Loucy (cell line): ENCODE measurements around the gene ZKSCAN3.

Experiments used
- H2AFZ ChIP-seq: fragments of 200-600 bp; sonication (generic); 2 replicates; pipeline ENCODE4 v1.6.0; 2016; ENCODE audit warnings: antibody characterized with exemption, mild to moderate bottlenecking, low read length, moderate library complexity
- H3F3A ChIP-seq: fragments of 200-600 bp; 2 replicates; pipeline ENCODE4 v1.6.0; 2016; ENCODE audit warnings: antibody characterized with exemption, low read depth, mild to moderate bottlenecking
- H3K27me3 ChIP-seq: fragments of 200-600 bp; sonication (generic); 2 replicates; pipeline ENCODE4 v1.6.1; 2014; ENCODE audit warnings: low read length, mild to moderate bottlenecking; ENCODE audit not compliant: insufficient read depth, poor library complexity, severe bottlenecking
- H3K36me3 ChIP-seq: fragments of 200-600 bp; sonication (generic); 2 replicates; pipeline ENCODE4 v1.6.1; 2016; ENCODE audit warnings: low read length; ENCODE audit not compliant: insufficient read depth
- H3K4me1 ChIP-seq: fragments of 200-600 bp; sonication (generic); 2 replicates; pipeline ENCODE4 v1.5.1; 2014; ENCODE audit warnings: low read length, mild to moderate bottlenecking; ENCODE audit not compliant: insufficient read depth, poor library complexity, severe bottlenecking
- H3K4me2 ChIP-seq: fragments of 200-600 bp; sonication (generic); 2 replicates; pipeline ENCODE4 v1.6.0; 2014; ENCODE audit warnings: antibody characterized with exemption, low read length, low read depth, mild to moderate bottlenecking; ENCODE audit not compliant: poor library complexity, severe bottlenecking
- H3K4me3 ChIP-seq: fragments of 200-600 bp; sonication (generic); 2 replicates; pipeline ENCODE4 v1.5.1; 2014; ENCODE audit warnings: low read length, mild to moderate bottlenecking, mixed read lengths; ENCODE audit not compliant: poor library complexity, severe bottlenecking
- H3K79me2 ChIP-seq: fragments of 200-600 bp; sonication (generic); 2 replicates; pipeline ENCODE4 v1.6.1; 2014; ENCODE audit warnings: low read length; ENCODE audit not compliant: insufficient read depth
- H3K9ac ChIP-seq: fragments of 200-600 bp; sonication (generic); 2 replicates; pipeline ENCODE4 v1.6.0; 2014; ENCODE audit warnings: mild to moderate bottlenecking, low read depth, low read length, moderate library complexity; ENCODE audit not compliant: poor library complexity, severe bottlenecking
- H3K9me2 ChIP-seq: fragments of 200-600 bp; sonication (generic); replicated peaks from 2 replicates; pipeline ENCODE4 v1.6.1; 2016; ENCODE audit warnings: low read depth, low read length, mixed read lengths
- H3K9me3 ChIP-seq: fragments of 200-600 bp; sonication (generic); 2 replicates; pipeline ENCODE4 v1.6.1; 2014; ENCODE audit warnings: mild to moderate bottlenecking, antibody characterized with exemption, low read length, low read depth; ENCODE audit not compliant: insufficient read depth
- H4K20me1 ChIP-seq: fragments of 200-600 bp; sonication (generic); 2 replicates; pipeline ENCODE4 v1.6.0; 2014; ENCODE audit warnings: antibody characterized with exemption, low read length, mild to moderate bottlenecking; ENCODE audit not compliant: insufficient read depth, poor library complexity, severe bottlenecking
- EZH2phosphoT487 ChIP-seq: fragments of 200-600 bp; IDR thresholded peaks from 2 replicates; pipeline ENCODE4 v1.6.1; 2018; ENCODE audit warnings: antibody characterized with exemption, mild to moderate bottlenecking, moderate library complexity, borderline replicate concordance
- TF ChIP-seq, protein P1 (sequence below): fragments of 200-600 bp; sonication (generic); conservative IDR thresholded peaks from 2 replicates; pipeline ENCODE4 v1.5.1; 2014; ENCODE audit warnings: mild to moderate bottlenecking, antibody characterized with exemption, low read length

Gene ZKSCAN3

GRCh38 chr6:28322661-28323060 is 27.1 kb upstream of the ZKSCAN3 start:
- Histone ChIP-seq H3K79me2 (no peaks in the 10 kb centered on the region), H3K9ac (no peak overlapping the region), H2AFZ (no peak overlapping the region), H4K20me1 (no peaks in the 10 kb centered on the region), H3K27me3 (peaks cover 4% of the 10 kb centered on the region), H3K9me3 (peaks cover 19% of the 10 kb centered on the region; the same call in 1 of the 2 replicates), H3K36me3 (0 out of 2 replicates have a peak, but pooled peaks cover 7% of the 10 kb centered on the region), H3K4me1 (no peaks in the 10 kb centered on the region), H3K9me2 (no peaks in the 10 kb centered on the region), H3K4me2 (no peak overlapping the region), H3K4me3 (no peak overlapping the region), H3F3A (no peaks in the 10 kb centered on the region)
- TF ChIP-seq, protein P1, sequence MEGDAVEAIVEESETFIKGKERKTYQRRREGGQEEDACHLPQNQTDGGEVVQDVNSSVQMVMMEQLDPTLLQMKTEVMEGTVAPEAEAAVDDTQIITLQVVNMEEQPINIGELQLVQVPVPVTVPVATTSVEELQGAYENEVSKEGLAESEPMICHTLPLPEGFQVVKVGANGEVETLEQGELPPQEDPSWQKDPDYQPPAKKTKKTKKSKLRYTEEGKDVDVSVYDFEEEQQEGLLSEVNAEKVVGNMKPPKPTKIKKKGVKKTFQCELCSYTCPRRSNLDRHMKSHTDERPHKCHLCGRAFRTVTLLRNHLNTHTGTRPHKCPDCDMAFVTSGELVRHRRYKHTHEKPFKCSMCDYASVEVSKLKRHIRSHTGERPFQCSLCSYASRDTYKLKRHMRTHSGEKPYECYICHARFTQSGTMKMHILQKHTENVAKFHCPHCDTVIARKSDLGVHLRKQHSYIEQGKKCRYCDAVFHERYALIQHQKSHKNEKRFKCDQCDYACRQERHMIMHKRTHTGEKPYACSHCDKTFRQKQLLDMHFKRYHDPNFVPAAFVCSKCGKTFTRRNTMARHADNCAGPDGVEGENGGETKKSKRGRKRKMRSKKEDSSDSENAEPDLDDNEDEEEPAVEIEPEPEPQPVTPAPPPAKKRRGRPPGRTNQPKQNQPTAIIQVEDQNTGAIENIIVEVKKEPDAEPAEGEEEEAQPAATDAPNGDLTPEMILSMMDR, result no peak

DNA sequence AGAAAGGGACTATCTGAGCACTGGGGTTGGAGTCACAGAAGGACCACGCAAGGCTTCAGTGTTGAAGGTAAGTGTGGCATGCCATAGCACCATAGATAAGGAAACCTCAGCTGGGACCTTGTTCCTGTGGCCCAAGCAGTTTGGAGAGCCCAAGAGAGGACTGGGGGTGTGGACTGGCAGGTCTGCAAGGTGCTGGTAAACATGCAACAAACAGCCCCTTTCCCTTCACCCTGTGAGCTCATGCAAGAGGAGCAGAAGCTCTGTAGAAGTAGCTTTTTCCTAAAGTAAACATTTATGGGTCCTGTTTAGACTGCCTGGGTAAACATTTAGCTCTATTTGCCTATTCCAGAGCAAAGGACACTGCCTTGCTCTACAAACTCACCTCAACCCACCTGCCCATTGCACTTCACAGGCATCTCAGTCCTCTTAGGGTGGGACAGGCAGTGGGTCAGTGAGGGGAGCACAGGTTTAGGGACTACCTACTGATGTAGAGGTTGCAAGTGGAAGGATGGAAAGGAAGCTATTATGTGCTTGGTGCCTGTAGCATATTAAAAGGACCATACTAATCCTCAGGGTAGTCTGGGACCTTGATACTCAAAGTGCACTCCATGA is 25.8 kb upstream of the ZKSCAN3 start:
- peaks cover 19% of the 10 kb centered on the region; the same call in 1 of the 2 replicates for H3K9me3 ChIP-seq
- H3K9ac ChIP-seq, result no peak overlapping the region
- H2AFZ ChIP-seq, result no peak overlapping the region
- H3K27me3 ChIP-seq, result peaks cover 4% of the 10 kb centered on the region
- H3F3A ChIP-seq, result no peaks in the 10 kb centered on the region
- no peaks in the 10 kb centered on the region for H3K79me2 ChIP-seq
- H3K36me3 ChIP-seq, result 0 out of 2 replicates have a peak, but pooled peaks cover 7% of the 10 kb centered on the region
- TF ChIP-seq EZH2phosphoT487, result no peak
- TF ChIP-seq, protein P1, result no peak
- H3K4me2 ChIP-seq, result no peak overlapping the region
- no peak overlapping the region for H3K4me3 ChIP-seq
- no peaks in the 10 kb centered on the region for H3K4me1 ChIP-seq
- no peaks in the 10 kb centered on the region for H4K20me1 ChIP-seq
- no peaks in the 10 kb centered on the region for H3K9me2 ChIP-seq

DNA sequence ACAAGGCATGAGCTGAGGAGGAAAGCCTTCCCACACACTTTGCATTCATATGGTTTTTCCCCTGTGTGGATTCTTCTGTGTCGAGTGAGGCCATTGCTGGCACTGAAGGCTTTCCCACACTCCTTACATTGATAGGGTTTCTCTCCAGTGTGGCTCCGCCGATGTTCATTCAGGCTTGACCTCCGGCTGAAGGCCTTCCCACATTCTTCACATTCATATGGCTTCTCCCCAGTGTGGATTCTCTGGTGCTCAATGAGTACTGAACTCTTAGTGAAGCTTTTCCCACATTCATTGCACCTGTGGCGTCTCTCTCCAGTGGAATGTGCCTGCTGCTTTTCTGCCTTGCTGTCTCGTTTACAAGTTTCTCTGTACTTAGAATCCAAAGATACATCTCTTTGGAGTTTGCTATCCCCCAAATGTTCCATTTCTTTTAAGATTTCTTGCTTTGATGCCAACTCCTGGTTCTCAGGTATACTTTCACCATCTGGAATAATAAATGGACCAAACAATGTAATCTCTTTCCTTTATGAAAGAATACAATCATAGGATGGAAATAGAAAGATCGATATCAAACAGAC is 23.3 kb upstream of the ZKSCAN3 start:
- H4K20me1 ChIP-seq, result no peaks in the 10 kb centered on the region
- H3K4me1 ChIP-seq, result no peaks in the 10 kb centered on the region
- H3K4me2 ChIP-seq, result no peak overlapping the region
- TF ChIP-seq EZH2phosphoT487, result no peak
- TF ChIP-seq, protein P1, result no peak
- no peak overlapping the region for H3K4me3 ChIP-seq
- H3K9me3 ChIP-seq, result peaks cover 19% of the 10 kb centered on the region; the same call in 1 of the 2 replicates
- no peak overlapping the region for H3K9ac ChIP-seq
- H3K9me2 ChIP-seq, result no peaks in the 10 kb centered on the region
- no peaks in the 10 kb centered on the region for H3K79me2 ChIP-seq
- 0 out of 2 replicates have a peak, but pooled peaks cover 7% of the 10 kb centered on the region for H3K36me3 ChIP-seq
- H3F3A ChIP-seq, result no peaks in the 10 kb centered on the region
- H2AFZ ChIP-seq, result no peak overlapping the region
- H3K27me3 ChIP-seq, result peaks cover 4% of the 10 kb centered on the region
